ENCODE measurements around the gene WDR18.
A peak's percentile ranks its signal among the peaks of the same experiment; 100 is the strongest.

Gene WDR18

GRCh38 chr19:984165-984967, at the start of gene WDR18:
Gene WDR18, plus strand, starts transcription at chr19:984345. Its CDS starts 9 bp downstream, at chr19:984354.
- peak; percentile 82 for DNase-seq (ENCODE audit: low spot score)

GRCh38 chr19:934865-935479, 49.2 kb upstream of the WDR18 start:
- DNase-seq (ENCODE audit: low spot score) = peak; percentile 73

GRCh38 chr19:936175-936546, 48.0 kb upstream of the WDR18 start:
- DNase-seq (ENCODE audit: low spot score) = no peak

GRCh38 chr19:937259-937694, 46.9 kb upstream of the WDR18 start:
- no peak for DNase-seq (ENCODE audit: low spot score)

GRCh38 chr19:938233-938923, 45.8 kb upstream of the WDR18 start:
- DNase-seq (ENCODE audit: low spot score) = no peak

GRCh38 chr19:939439-939838, 44.7 kb upstream of the WDR18 start:
- no peak for DNase-seq (ENCODE audit: low spot score)

- DNase-seq (ENCODE audit: low spot score) = no peak
These were observed 44.2 kb upstream of the WDR18 start for GRCh38 chr19:939922-940321.

GRCh38 chr19:940591-941291, 43.4 kb upstream of the WDR18 start:
- no peak for DNase-seq (ENCODE audit: low spot score)

- DNase-seq (ENCODE audit: low spot score) = no peak
These were observed 42.6 kb upstream of the WDR18 start for GRCh38 chr19:941292-942132.

- no peak for DNase-seq (ENCODE audit: low spot score)
These were observed 42.0 kb upstream of the WDR18 start for GRCh38 chr19:942133-942645.

- no peak for DNase-seq (ENCODE audit: low spot score)
These were observed 40.5 kb upstream of the WDR18 start for GRCh38 chr19:943551-944170.

GRCh38 chr19:944171-944567, 40.0 kb upstream of the WDR18 start:
- no peak for DNase-seq (ENCODE audit: low spot score)

- no peak for DNase-seq (ENCODE audit: low spot score)
These were observed 39.4 kb upstream of the WDR18 start for GRCh38 chr19:944663-945241.

- no peak for DNase-seq (ENCODE audit: low spot score)
These were observed 38.5 kb upstream of the WDR18 start for GRCh38 chr19:945401-946252.

- DNase-seq (ENCODE audit: low spot score) = no peak
These were observed 36.9 kb upstream of the WDR18 start for GRCh38 chr19:947090-947706.

- no peak for DNase-seq (ENCODE audit: low spot score)
These were observed 36.2 kb upstream of the WDR18 start for GRCh38 chr19:947707-948539.

GRCh38 chr19:948842-949496, 35.2 kb upstream of the WDR18 start:
- no peak for DNase-seq (ENCODE audit: low spot score)
